COLO829 (cell line): Measurements from ENCODE around the gene TMEM14A.
"Not testable (repeated sequence)": the region's sequence is repeated elsewhere in the genome, so short reads cannot be mapped to it uniquely, and the experiment has no call there.

Experiments
- DNase-seq: peaks from one replicate; pipeline ENCODE4 v3.0.0; 2012; ENCODE audit warnings: low spot score

TMEM14A gene, protein sequence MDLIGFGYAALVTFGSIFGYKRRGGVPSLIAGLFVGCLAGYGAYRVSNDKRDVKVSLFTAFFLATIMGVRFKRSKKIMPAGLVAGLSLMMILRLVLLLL

DNA sequence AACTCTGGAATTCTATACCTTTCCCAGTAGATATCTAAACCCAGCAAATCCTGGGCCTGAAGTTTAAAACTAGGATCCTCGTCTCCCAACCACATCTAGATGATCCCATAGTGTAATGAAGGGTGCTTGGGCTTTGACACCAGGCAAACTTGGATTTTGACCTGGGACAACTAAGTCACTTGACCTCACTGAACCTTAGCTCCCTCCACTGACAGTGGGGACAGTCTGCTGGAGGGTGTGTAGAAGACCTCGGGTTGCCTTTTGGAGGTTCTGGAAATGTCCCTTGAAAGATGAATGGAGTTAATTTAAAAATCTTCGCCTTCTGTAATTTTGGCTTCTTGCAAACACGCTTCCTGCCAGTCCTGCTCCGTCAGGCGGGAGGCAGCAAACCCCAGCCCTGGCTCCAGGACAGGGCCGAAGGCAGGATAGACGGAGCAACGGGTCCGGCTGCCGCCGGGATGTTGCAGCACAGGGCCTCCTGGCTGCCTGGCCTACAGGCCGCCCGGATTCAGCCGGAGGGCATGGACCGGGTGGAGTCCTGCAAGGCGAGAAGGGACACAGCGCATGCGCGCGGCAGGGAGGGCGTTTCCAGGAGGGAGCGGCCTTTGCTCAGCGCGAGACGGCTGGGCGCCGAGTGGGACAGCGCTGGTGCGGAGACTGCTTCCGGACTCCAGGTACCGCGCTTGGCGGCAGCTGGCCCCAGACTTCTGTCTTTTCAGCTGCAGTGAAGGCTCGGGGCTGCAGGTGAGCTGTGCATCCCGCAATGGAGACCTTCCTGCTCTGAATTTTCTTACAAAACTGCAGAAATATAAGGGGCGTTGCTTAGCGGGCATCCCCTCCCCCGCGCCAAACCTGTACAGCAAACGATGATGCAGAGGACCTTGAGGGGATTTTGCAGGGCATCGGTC lies at the start of gene TMEM14A:
TSS of gene TMEM14A (plus strand) at position 612 of the 908 bp plus-strand sequence. CDS start 5,990 bp downstream, outside the sequence.
- peak; percentile 98 for DNase-seq

- DNase-seq, result no peak
Observed at GRCh38 chr6:52621631-52622030, 49.3 kb upstream of the TMEM14A start.

- DNase-seq, result no peak
Observed at GRCh38 chr6:52622810-52623209, 48.1 kb upstream of the TMEM14A start.

DNA sequence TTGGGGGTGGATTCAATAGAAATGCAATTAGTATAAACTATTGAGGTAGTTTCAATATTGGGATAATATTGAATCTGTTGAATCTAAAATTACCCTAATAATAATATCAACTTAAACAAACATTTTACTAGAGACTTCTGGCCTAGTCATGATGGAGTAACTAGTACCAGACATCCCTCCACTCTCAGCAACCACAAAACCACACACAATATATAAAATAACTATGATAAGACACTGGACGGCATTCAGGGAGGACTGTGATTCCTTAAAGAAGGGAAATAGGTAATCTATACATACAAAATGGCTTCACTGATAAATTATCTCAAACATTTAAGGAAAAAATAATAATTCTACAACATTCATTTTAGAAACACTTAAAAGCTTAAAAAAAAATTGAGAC lies 38.9 kb upstream of the TMEM14A start:
- DNase-seq, result no peak

GRCh38 chr6:52634211-52634610 lies 36.7 kb upstream of the TMEM14A start:
- DNase-seq, result peak; percentile 74

DNA sequence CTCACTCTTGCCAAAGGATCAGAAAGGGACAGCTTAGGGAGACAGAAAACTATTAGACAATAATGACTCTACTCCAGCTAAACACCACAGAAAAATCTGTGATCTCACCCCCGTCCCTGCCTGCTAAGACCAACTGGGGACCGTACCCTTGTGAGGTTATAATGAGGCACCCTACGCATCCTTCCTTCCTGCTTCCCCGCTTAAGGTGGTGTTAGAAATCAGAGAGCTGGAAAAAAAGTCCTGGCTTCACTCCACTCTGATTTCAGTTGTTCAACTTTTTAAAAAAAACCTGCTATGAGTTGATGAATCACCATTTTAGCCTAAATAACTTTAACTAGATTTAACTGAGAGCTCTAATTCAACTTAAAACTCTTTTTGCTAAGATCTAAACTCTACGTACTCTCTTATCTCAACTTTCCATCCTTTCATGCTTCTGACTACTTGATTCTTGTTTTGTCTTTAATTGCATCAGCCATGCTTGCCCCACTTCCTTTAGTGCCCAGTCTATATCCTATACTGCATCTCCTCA lies 35.8 kb upstream of the TMEM14A start:
- DNase-seq, result no peak

GRCh38 chr6:52636830-52637229 lies 34.1 kb upstream of the TMEM14A start:
- DNase-seq, result no peak

- DNase-seq, result no peak
Observed at GRCh38 chr6:52639493-52639892, 31.4 kb upstream of the TMEM14A start.

- peak; percentile 92 for DNase-seq
Observed at GRCh38 chr6:52640170-52640569, 30.7 kb upstream of the TMEM14A start.

GRCh38 chr6:52640916-52641315 lies 30.0 kb upstream of the TMEM14A start:
- no peak for DNase-seq

GRCh38 chr6:52641388-52641787 lies 29.5 kb upstream of the TMEM14A start:
- DNase-seq, result no peak

GRCh38 chr6:52641826-52642225 lies 29.1 kb upstream of the TMEM14A start:
- no peak for DNase-seq

GRCh38 chr6:52642368-52642767 lies 28.5 kb upstream of the TMEM14A start:
- DNase-seq, result no peak

DNA sequence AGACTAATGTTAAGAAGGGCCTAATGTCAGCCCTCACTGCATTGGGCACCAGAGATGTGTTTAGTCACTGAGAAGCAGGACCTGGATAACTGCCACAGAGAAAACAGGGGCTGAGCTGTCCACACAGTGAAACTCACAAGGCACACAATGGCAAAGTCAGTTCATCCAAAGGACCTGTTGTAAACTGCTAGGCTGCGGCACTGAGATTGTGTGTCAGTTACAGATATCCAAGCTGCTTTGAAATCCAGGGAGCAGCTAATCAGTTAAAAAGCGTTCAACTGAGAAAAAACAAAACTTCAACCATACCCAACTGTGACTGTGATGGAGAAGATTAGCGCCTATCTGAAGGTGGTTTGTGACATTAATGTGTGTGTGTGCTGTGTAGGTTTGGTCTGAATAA lies 27.8 kb upstream of the TMEM14A start:
- no peak for DNase-seq

DNA sequence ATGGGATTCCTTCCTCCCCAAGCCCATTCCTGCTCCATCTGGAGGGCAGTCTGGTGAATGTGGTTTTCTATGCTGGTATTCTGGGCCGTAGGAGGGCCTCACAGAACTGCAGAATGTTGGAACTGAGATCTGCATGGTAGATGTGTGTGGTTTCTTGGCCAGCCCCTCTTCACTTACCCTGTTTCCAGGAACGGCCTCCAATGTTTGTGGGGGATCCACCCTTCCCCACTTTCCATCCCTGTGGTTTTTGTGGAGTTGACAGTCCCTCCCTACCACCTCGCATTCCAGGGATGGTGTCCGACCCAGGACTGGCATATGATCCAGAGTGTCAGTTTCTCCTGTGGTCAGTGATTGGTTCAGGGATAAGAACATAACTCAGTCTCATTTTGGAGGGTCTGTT lies 26.7 kb upstream of the TMEM14A start:
- no peak for DNase-seq

DNA sequence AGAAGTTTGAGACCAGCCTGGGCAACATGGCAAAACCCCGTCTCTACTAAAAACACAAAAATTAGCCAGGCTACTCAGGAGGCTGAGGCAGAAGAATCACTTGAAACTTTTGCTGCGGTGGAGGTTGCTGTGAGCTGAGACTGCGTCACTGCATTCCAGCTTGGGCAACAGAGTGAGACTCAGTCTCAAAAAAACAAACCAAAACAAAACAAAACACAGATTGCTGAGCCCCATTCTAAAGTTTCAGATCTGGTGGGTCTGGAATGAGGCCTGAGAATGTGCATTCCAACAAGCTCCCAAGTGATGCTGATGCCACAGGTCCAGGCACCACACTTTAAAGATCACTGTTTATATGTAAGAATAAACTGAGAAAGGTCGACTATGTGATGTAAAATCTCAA lies 24.9 kb upstream of the TMEM14A start:
- no peak for DNase-seq

GRCh38 chr6:52647199-52647598 lies 23.7 kb upstream of the TMEM14A start:
- no peak for DNase-seq

DNA sequence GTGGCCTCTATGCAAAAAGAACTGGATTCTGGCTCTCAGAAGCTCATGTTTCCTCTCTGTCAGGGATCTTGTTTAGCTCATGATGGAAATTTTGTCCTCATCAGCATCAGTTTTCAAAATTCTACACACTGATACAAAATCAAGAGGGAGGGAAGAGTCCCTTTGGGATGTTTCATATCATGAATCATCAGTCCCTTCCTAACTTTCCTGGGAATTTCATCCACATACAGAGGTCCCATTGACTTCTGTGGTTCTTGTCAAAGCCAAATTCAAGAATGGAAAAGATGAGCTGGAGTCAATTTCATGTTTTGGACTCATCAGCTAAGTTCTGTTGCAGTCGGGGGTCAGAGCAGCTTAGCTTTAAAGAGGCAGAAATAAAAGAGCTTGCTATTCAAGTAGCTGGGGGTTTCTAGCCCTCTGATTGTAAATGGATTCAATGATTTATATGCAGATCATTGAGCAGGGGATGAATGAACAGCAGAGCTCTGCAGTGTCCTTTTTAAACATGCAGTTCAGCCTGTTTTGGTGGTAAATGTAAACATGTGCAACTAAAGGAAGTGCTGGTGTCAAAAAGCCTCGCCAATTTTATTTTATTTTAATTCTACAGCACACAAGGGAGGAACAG lies 21.3 kb upstream of the TMEM14A start:
- DNase-seq, result peak; percentile 89

DNA sequence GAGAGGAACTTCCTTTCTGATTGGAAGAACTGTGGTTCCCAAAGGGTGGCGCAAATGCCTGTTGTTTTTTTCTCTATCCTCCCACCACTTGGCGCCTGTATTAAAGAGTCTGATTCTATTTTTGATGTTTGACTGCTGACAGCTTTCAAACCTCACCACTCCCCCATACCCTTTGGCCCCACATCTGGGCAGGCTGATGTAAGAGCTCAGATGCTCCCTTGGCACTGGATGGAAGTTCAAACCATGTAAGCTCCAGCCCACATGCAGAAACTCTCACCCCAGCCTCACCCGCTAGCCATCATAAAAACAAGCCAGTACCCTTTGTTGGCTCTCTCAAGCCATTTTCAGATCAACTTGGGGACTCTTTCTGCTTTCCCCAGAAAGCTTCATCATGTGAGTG lies 20.0 kb upstream of the TMEM14A start:
- no peak for DNase-seq

- no peak for DNase-seq
Observed at GRCh38 chr6:52653151-52653550, 17.8 kb upstream of the TMEM14A start.

DNA sequence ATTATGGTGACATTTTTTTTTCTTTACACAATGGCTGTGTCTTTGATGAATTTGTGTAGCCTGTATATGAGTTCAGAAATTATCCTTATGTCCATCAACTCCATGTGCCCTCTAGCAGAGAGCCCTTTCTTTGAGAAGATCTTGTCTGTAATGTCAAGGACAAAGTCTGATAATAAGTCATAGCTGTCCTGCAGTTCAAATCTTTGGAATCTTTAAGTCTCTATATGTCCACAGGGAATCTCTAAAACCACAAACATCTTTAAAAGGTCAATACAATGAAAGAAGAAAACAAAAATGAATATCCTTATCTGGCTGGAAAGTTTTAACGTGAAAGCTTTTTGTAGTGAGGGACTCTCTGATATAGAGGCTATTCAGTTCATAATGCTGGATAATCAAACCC lies 16.9 kb upstream of the TMEM14A start:
- DNase-seq, result no peak

GRCh38 chr6:52654592-52654991 lies 16.3 kb upstream of the TMEM14A start:
- no peak for DNase-seq

GRCh38 chr6:52655941-52656340 lies 15.0 kb upstream of the TMEM14A start:
- DNase-seq, result not testable (repeated sequence)
